Measurements from ENCODE around the gene CAPZA1.

- TF ChIP-seq GABPA (IDR thresholded peaks at IDR 0.05; ENCODE audit: low read depth): no peak
- TF ChIP-seq, protein P1, sequence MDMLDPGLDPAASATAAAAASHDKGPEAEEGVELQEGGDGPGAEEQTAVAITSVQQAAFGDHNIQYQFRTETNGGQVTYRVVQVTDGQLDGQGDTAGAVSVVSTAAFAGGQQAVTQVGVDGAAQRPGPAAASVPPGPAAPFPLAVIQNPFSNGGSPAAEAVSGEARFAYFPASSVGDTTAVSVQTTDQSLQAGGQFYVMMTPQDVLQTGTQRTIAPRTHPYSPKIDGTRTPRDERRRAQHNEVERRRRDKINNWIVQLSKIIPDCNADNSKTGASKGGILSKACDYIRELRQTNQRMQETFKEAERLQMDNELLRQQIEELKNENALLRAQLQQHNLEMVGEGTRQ (IDR thresholded peaks at IDR 0.05; ENCODE audit: borderline replicate concordance, low read depth, low read length): no peak
- TF ChIP-seq, protein P2, sequence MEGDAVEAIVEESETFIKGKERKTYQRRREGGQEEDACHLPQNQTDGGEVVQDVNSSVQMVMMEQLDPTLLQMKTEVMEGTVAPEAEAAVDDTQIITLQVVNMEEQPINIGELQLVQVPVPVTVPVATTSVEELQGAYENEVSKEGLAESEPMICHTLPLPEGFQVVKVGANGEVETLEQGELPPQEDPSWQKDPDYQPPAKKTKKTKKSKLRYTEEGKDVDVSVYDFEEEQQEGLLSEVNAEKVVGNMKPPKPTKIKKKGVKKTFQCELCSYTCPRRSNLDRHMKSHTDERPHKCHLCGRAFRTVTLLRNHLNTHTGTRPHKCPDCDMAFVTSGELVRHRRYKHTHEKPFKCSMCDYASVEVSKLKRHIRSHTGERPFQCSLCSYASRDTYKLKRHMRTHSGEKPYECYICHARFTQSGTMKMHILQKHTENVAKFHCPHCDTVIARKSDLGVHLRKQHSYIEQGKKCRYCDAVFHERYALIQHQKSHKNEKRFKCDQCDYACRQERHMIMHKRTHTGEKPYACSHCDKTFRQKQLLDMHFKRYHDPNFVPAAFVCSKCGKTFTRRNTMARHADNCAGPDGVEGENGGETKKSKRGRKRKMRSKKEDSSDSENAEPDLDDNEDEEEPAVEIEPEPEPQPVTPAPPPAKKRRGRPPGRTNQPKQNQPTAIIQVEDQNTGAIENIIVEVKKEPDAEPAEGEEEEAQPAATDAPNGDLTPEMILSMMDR (IDR thresholded peaks at IDR 0.05 in 2 of 3, conservative IDR thresholded peaks at IDR 0.05 in 1 of 3; ENCODE audit: control insufficient read depth in 2 of 3, extremely low read depth in 1 of 3, insufficient read depth in 1 of 3, low read depth in 3 of 3, low read length in 3 of 3): no peak
Observed at GRCh38 chr1:112576240-112576639, 43.4 kb upstream of the CAPZA1 start.
